HG03045 (cell line): Measurements from ENCODE around the gene LINC01488.

Experiments used
- ATAC-seq: cut with Tn5 transposase; IDR thresholded peaks from one replicate; pipeline ENCODE4 v1.9.1; 2021; ENCODE audit warnings: mild to moderate bottlenecking, moderate library complexity; ENCODE audit not compliant: unreplicated experiment

LINC01488 gene

GRCh38 chr11:69524991-69525411, 43.5 kb downstream of the LINC01488 start:
- ATAC-seq: no peak

GRCh38 chr11:69525516-69526452, 44.3 kb downstream of the LINC01488 start:
- no peak for ATAC-seq

DNA sequence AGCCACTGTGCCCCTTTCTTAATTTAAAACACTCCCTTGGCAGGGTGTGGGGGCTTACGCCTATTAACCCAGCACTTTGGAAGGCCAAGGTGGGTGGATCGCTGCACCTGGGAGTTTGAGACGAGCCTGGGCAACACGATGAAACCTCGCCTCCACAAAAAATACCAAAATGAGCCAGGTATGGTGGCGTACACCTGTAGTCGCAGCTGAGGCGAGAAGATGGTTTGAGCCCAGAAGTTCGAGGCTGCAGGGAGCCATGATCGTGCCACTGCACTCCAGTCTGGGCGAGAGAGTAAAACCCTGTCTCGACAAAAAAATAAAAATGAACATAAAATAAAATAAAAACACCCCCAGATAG, 45.0 kb downstream of the LINC01488 start:
- ATAC-seq: no peak

- no peak for ATAC-seq
Observed at GRCh38 chr11:69529001-69529400, 47.5 kb downstream of the LINC01488 start.

- ATAC-seq: no peak
Observed at GRCh38 chr11:69530278-69531070, 49.0 kb downstream of the LINC01488 start.

DNA sequence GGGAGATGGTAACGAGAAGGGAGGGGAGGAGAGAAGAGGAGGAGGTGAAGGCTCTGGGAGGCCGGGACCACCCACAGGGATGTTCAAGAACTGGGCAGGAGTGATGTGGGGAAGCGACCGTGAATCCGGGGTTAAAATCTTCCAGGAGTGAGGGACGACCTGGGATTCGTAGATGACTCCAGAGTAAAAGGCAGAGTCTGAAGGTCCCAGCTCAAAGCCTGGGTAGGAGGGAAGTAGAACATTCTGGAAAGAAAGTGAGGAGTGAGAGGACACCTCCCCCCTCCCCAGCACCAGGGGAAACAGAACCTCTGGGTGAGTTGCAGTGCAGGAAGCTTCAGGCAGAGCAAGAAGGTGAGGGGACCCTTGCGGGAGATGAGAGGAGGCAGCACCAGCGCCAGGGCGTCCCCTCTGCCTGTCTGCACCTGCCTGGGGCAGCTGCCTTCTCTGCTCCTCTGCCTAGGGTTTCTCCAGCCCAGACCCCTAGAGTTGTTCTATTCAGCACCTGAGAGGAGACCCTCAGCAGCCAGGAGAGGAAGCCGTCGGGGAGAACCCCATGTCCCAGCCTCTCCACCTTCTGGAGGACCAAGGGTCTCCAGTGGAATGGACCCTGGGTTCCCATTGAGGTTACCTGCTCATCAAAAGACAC, 49.7 kb downstream of the LINC01488 start:
- no peak for ATAC-seq

- ATAC-seq: no peak
Observed at GRCh38 chr11:69531717-69532088, 50.2 kb downstream of the LINC01488 start.

DNA sequence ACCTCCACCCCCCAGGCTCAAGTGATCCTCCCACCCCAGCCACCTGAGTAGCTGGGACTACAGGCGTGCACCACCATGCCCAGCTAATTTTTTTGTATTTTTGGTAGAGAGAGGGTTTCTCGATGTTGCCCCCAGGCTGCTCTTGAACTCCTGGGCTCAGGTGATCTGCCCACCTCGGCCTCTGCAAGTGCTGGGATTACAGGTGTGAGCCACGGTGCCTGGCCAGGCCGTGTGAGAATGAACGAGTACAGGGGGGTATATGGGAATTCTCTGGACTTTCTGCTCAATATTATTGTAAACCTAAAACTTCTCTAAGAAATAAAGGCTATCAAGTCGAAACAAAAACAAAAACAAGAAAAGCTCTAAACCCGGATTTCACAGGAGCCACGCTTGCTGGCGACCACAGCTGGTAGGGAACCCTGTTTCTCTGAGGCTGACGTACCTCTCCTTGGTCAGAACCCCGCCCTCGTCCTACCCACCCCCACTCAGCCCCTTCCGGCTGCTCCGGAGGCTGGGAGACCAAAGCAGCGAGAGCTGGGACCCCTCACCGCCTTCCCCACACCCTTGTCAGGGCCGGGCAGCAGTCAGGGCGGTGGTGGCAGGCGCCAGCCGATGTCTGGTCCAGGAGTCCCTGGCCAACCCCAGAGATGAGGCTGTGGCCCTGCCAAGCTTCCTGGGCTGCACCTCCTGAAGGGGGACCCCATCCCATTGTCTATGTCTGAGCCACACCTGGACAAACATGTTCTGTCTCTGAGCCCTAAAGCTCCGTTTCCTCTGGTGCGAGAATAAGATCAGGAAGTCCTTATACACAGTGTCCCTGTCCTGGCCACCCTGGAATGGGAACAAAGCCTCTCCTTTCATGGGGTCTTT, 52.1 kb downstream of the LINC01488 start:
- no peak for ATAC-seq

DNA sequence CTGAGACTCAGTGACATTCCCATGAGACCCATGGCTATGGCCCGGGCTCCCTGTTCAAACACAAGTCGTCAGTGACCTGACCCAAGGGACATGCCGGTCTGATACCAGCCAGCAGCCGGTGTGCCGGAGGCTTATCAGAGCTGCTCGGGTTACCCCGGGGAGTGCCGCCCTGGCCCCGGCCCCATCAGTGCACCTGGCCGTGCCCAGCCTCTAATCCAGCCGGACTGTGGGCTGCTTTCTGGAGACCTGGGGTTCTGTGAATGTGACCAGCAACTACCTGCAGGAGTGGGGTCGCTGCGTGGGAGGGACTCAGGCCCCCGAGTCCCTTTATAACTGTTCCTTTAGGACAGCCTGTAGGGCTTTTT, 52.7 kb downstream of the LINC01488 start:
- ATAC-seq: no peak

DNA sequence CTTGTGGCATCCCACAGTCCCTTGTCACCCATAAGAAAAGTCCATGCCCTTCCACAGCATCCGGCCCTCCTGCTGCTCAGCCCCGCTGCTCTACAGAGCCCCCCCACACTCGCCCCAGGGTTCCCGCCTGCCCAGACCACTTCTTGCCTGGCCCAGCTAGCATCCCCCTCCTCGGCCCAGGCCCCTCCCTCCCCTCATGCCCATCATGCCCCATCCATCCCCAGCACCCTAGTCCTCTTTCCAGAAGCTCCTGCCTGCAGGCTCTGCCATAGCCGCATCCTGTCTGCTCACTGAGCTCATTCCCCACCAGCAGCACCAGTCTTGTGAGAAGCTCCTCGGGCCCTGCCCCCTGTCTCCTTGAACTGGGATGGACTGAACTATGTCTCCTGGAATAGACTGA, 54.4 kb downstream of the LINC01488 start:
- no peak for ATAC-seq

- no peak for ATAC-seq
Observed at GRCh38 chr11:69536406-69536805, 54.9 kb downstream of the LINC01488 start.

- no peak for ATAC-seq
Observed at GRCh38 chr11:69537126-69537525, 55.7 kb downstream of the LINC01488 start.

DNA sequence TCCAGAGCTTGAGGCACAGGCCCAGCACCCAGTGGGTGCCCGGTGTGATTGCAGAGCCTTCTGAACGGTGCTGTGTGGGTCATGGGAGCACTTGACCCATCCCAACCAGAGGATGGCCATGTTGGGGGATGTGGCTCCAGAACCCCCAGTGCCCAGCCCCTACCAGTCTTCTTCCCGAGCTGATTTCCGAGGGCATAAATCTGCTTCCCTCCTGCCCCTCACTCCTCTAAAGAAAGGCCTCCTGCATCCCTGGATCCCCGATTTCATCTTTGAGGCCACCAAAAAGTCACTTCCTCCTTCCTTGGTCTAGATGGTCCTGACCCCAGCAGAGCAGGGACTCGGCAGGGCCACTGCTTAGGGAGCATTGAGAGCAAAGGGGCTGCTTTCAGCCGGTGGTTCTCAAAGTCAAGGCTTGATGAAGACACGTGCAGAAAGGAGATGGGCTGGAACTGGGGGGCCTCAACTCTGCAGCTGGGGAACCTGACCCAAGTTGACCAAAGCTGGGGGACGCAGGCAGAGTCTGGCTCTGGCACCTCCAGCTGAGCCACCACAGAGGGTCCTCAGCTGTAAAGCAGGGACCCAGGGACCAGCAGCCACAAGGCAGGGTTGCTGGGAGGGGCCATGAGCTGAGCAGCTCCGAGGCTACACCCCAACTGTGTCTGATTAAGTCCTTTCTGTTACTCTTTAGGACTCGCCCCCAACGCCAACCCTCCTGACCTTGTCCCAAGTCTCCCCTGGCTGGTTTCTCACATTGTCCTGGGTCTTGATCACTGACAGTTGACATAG, 56.6 kb downstream of the LINC01488 start:
- ATAC-seq: no peak

GRCh38 chr11:69538854-69539253, 57.4 kb downstream of the LINC01488 start:
- ATAC-seq: no peak

- no peak for ATAC-seq
Observed at GRCh38 chr11:69539416-69540117, 58.1 kb downstream of the LINC01488 start.

DNA sequence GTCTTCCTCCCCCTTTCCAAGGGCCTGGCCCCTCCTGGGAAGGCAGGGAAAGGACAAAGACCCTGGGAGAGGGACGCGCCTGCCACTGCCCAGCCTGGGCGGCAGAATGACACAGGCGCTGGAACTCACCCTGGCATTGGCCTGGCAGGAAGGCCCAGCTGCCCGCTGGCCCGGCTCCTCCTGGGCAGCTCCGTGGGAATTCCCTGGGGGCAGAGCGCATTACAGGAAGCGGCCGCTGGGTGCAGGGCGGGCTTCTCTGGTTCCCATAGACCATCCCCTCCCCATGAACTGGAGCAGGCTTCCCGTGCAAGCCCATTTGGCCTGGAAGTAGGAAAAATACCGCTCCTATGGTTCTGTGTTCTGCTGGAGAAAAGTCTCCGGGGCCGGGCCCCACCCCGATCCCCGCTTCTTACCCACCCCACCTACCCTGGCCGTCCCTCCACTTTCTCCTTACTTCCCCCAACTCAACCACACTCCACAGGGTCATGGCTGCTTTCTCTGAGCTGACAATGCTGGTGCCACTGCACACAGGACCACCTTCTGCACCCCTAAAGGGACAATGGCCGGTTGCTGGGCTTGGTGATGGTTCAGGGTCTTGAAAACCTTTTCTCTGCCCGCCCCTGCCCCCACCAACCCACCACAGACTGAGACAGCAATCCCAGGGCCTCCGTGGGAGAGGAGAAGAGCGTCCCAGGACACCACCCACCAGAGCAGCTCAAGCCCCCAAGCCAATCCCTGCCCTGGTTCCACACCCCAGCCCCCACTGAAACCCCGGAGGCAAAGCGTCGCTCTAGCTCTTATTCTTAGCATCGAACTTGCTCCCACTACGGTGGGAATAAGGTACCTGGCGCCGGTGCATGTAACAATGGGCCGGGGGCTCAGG, 58.9 kb downstream of the LINC01488 start:
- ATAC-seq: no peak

- ATAC-seq: no peak
Observed at GRCh38 chr11:69541001-69541285, 59.5 kb downstream of the LINC01488 start.

DNA sequence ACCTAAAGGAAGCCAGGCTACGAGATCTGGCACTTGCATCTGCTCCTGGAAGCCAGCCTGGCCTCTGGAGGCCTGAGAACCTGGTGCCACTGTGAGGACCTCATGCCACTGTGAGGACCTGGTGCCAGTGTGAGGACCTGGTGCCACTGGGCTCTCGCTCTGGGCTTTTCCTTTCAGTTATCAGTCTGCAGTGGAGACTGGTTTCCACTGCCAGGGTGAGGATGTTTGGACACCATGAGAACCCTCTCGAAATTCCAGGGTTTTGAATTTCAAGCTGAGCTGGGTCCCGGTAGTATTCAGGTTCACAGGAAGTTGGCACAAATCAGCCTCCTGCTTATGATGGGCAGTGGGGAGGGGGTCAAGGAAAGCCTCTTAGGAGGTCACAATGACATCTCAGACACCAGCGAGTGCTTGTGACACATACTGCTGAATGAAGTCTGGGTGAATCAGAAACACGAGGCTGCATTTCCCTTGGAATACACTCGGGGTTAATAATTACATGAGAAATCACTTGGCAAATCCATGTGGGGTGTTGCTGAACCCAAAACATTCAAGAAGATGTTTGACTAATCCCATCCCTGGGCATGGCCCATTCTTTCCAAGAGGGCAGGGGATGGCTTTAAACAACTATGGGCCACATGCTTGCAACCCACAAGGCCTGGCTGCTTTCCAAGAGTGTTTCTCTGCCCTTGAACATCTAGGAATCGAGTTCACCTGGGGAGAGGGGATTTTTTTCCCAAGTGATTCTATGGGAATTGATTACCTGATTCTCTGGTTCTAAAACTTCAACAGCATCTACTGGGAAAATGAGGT, 60.2 kb downstream of the LINC01488 start:
- ATAC-seq: no peak
